ENCODE measurements around the gene SCML1. TPM values are rescaled to one million over a fixed set of nuclear protein-coding genes. Genes with fewer than 3 reads are reported as not detected.

Gene SCML1
- total RNA-seq, 1 experiment from 2014 or later, result 14.1 TPM

DNA sequence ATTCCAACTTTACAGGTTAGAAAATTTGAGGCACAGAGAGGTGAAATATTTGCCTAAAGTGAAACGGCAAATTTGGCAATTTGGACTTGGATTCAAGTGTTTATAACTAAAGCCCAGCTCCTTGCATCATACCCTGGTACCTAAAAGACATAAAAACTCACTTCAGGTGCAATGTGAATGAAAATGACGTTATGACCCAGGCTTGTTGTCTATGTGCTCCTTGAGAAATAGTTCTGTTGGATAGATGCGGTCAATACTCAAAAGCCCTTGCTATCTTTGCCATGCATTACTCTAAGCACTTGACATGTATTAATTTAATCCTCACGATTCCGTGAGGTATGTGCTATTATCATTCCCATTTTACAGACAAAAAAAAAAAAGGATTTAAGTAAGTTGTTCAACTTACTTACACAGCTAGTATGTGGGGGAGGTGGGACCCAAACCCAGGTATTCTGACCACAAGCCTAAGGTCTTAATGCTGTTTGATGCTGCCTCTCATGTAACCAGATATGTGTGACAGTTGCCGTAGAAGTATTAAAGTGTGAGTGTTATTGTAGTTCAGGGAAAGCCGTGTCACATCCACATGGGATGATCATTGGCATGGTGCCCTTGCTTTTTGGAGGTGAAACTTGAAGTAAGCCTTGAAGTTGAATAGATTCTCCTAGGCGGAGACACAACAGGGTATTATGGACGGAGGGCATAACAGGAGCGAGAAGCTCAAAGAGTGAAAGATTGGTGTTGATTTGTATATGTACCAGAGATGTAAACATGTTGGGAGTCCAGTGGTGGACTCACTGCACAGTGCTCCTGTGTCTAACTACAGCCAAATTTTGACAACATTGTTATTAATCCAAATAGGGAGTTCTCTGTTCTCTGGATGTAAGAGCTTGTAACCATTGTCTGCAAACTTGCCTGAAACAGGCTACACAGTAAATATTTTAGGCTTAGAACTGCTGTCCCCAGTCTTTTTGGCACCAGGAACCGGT is 3.1 kb downstream of the SCML1 start:
- Mint-ChIP-seq H3K4me1 (ENCODE audit: insufficient read depth, unreplicated experiment) (peaks cover 12% of the 10 kb centered on the region), H3K4me3 (ENCODE audit: unreplicated experiment) (no peak overlapping the region), H3K27ac (ENCODE audit: low read depth, unreplicated experiment) (no peak overlapping the region), H3K9me3 (ENCODE audit: unreplicated experiment) (no peaks in the 10 kb centered on the region), H3K36me3 (ENCODE audit: insufficient read depth, unreplicated experiment) (no peaks in the 10 kb centered on the region), H3K27me3 (ENCODE audit: insufficient read depth, unreplicated experiment) (peaks cover 10% of the 10 kb centered on the region)
- TF ChIP-seq, protein P1, sequence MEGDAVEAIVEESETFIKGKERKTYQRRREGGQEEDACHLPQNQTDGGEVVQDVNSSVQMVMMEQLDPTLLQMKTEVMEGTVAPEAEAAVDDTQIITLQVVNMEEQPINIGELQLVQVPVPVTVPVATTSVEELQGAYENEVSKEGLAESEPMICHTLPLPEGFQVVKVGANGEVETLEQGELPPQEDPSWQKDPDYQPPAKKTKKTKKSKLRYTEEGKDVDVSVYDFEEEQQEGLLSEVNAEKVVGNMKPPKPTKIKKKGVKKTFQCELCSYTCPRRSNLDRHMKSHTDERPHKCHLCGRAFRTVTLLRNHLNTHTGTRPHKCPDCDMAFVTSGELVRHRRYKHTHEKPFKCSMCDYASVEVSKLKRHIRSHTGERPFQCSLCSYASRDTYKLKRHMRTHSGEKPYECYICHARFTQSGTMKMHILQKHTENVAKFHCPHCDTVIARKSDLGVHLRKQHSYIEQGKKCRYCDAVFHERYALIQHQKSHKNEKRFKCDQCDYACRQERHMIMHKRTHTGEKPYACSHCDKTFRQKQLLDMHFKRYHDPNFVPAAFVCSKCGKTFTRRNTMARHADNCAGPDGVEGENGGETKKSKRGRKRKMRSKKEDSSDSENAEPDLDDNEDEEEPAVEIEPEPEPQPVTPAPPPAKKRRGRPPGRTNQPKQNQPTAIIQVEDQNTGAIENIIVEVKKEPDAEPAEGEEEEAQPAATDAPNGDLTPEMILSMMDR (IDR thresholded peaks at IDR 0.05; ENCODE audit: unreplicated experiment), result no peak
- intact Hi-C loops (cut with micrococcal nuclease), result loop anchor here (10.0 kb wide), 1 partner anchor 1594 kb away; no protein-coding TSS in a partner anchor
- no peak for DNase-seq (ENCODE audit: unreplicated experiment)
- ChIA-PET POLR2A (interaction anchor here (0.6 to 0.8 kb wide), 2 partner anchors 326 to 603 kb away, joined by 3 to 4 read pairs; no protein-coding TSS in a partner anchor), CTCF (interaction anchor here (0.6 to 1.2 kb wide), 7 partner anchors 9 to 470 kb away, joined by 3 to 5 read pairs (median 3); no protein-coding TSS in a partner anchor)
- BruUV-seq (replicated peaks), result no TSS peak

DNA sequence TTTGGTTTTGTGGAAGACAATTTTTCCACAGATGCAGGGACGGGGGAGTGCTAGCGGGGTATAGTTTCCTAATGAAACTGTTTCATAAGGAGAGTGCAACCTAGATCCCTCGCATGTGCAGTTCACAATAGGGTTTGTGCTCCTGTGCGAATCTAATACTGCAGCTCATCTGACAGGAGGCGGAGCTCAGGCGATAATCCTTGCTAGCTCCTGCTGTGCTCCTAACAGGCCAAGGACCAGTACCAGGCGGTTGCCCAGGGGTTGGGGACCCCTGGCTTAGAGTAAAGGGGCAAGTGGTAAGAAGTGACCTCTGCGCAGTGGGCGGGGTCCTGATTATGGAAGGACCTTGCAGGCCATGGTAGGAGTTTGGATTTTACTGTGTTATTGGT is 3.8 kb downstream of the SCML1 start:
- intact Hi-C loops (cut with micrococcal nuclease), result loop anchor here (10.0 kb wide), 1 partner anchor 1594 kb away; no protein-coding TSS in a partner anchor
- BruUV-seq (replicated peaks), result no TSS peak
- H3K27ac Mint-ChIP-seq (ENCODE audit: low read depth, unreplicated experiment), result no peak overlapping the region
- TF ChIP-seq, protein P1 (IDR thresholded peaks at IDR 0.05; ENCODE audit: unreplicated experiment), result no peak
- peaks cover 12% of the 10 kb centered on the region for H3K27me3 Mint-ChIP-seq (ENCODE audit: insufficient read depth, unreplicated experiment)
- H3K36me3 Mint-ChIP-seq (ENCODE audit: insufficient read depth, unreplicated experiment), result no peaks in the 10 kb centered on the region
- peaks cover 12% of the 10 kb centered on the region for H3K4me1 Mint-ChIP-seq (ENCODE audit: insufficient read depth, unreplicated experiment)
- ChIA-PET CTCF (interaction anchor here (0.6 to 1.2 kb wide), 4 partner anchors 8 to 469 kb away, joined by 3 to 5 read pairs (median 4); no protein-coding TSS in a partner anchor), POLR2A (no interaction called here)
- no peak for DNase-seq (ENCODE audit: unreplicated experiment)
- H3K4me3 Mint-ChIP-seq (ENCODE audit: unreplicated experiment), result no peak overlapping the region
- H3K9me3 Mint-ChIP-seq (ENCODE audit: unreplicated experiment), result no peaks in the 10 kb centered on the region

DNA sequence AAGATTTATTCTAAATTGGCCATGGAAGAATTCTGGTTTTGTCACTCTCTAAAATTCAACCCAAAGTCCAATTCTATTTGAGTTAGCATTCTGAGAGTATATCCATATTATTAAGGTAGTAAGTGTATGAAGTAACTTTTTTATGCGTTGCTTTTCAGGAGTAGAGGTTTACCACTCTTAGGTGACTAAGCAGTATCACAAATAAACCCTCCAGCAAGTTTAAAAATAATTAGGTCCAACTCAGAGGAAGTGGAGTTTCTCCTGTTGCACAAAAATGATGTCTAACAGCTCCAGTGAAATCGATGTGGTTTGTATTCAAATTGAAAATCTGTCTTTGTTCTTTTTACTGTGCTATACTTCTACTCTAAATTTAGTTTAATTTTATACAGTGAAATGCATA is 6.6 kb downstream of the SCML1 start:
- Mint-ChIP-seq H3K9me3 (ENCODE audit: unreplicated experiment) (no peaks in the 10 kb centered on the region), H3K4me3 (ENCODE audit: unreplicated experiment) (no peak overlapping the region), H3K27me3 (ENCODE audit: insufficient read depth, unreplicated experiment) (peaks cover 36% of the 10 kb centered on the region), H3K27ac (ENCODE audit: low read depth, unreplicated experiment) (no peak overlapping the region), H3K36me3 (ENCODE audit: insufficient read depth, unreplicated experiment) (no peaks in the 10 kb centered on the region), H3K4me1 (ENCODE audit: insufficient read depth, unreplicated experiment) (peaks cover 9% of the 10 kb centered on the region)
- ChIA-PET CTCF (interaction anchor here (0.6 to 1.4 kb wide), 6 partner anchors 44 to 614 kb away, joined by 3 to 5 read pairs (median 3); no protein-coding TSS in a partner anchor), POLR2A (no interaction called here)
- DNase-seq (ENCODE audit: unreplicated experiment), result no peak
- no TSS peak for BruUV-seq (replicated peaks)
- intact Hi-C loops (cut with micrococcal nuclease), result loop anchor here (1.0 to 10.0 kb wide), 2 partner anchors 466 to 1591 kb away; no protein-coding TSS in a partner anchor
- TF ChIP-seq, protein P1 (IDR thresholded peaks at IDR 0.05; ENCODE audit: unreplicated experiment), result no peak
